ENCODE data around the gene SULT1E1. TPM values are rescaled to one million over a fixed set of nuclear protein-coding genes. Genes with fewer than 3 reads are reported as not detected.
"Not testable (repeated sequence)": the region's sequence is repeated elsewhere in the genome, so short reads cannot be mapped to it uniquely, and the experiment has no call there.

The SULT1E1 gene
- total RNA-seq, 1 donor from 2014 or later: 15.3 TPM

DNA sequence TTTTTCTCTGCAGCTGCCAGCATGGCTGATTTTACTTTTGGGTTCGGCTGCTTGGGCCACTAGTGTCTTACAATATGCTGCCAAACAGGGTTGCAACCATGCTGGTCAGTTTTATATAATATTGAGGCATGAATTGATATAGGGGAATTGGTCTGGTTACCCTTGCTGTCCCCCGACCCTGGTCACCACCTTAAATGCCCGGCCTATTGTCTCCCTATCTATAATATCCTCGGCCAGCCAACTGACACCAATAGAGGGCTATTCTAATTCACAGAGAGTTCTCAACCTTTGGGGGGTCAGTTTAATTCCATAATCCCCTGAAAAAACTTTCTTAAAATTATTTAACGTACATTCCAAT, 28.7 kb downstream of the SULT1E1 start:
- DNase-seq (ENCODE audit: low spot score, unreplicated experiment): no peak
- no peak overlapping the region for H3K27ac Mint-ChIP-seq
- peaks cover 31% of the 10 kb centered on the region for H3K4me1 Mint-ChIP-seq (ENCODE audit: low read depth)
- peaks cover 13% of the 10 kb centered on the region for H3K9me3 Mint-ChIP-seq (ENCODE audit: low read depth)
- no peaks in the 10 kb centered on the region for H3K27me3 Mint-ChIP-seq
- TF ChIP-seq CTCF (IDR thresholded peaks at IDR 0.05; ENCODE audit: unreplicated experiment): no peak
- H3K36me3 Mint-ChIP-seq (ENCODE audit: insufficient read depth): peaks cover 23% of the 10 kb centered on the region
- peak overlapping the region; percentile 67 for H3K4me3 Mint-ChIP-seq (ENCODE audit: low read depth)

DNA sequence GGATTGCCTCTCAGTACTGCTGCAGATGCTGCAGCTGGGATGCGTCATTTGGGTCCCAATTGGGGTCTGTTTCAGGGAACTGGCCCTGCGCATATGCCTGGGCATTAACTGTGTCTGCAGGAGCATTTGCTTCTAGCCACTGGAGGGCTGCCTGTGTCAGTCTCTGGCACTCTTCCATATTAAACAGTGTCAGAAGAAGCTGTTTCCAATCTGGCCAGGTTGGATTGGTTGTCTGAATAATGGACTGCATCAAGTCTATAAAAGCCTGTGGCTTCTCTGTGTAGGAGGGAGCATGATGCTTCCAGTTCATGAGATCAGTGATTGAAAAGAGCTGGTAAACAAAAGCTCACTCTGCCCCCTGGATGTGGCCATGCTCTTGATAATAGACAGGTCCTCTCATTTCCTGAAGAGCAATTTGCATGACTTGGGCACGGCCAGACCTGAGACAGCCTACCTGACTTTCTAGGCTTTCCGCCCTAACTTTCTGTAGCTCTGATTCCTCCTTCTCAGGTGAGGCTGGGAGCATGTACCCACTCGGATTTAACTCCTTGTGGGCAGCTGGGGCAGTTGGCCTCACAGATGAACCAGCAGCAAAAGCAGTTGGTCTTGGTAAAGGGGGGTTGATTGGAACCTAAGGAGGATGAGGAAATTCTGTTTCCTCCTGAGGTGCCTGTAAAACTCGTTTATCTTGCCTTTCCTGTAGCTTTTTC, 29.2 kb downstream of the SULT1E1 start:
- TF ChIP-seq CTCF (IDR thresholded peaks at IDR 0.05; ENCODE audit: unreplicated experiment): no peak
- Mint-ChIP-seq H3K27me3 (no peaks in the 10 kb centered on the region), H3K4me1 (ENCODE audit: low read depth) (peaks cover 29% of the 10 kb centered on the region), H3K9me3 (ENCODE audit: low read depth) (peaks cover 13% of the 10 kb centered on the region), H3K36me3 (ENCODE audit: insufficient read depth) (peaks cover 25% of the 10 kb centered on the region), H3K27ac (peak overlapping the region; percentile 84), H3K4me3 (ENCODE audit: low read depth) (peak overlapping the region; percentile 67)
- DNase-seq (ENCODE audit: low spot score, unreplicated experiment): no peak

- H3K4me3 Mint-ChIP-seq (ENCODE audit: low read depth): no peak overlapping the region
- no peak for DNase-seq (ENCODE audit: low spot score, unreplicated experiment)
- peaks cover 27% of the 10 kb centered on the region for H3K36me3 Mint-ChIP-seq (ENCODE audit: insufficient read depth)
- no peak for TF ChIP-seq CTCF (IDR thresholded peaks at IDR 0.05; ENCODE audit: unreplicated experiment)
- no peaks in the 10 kb centered on the region for H3K27me3 Mint-ChIP-seq
- H3K27ac Mint-ChIP-seq: no peak overlapping the region
- H3K9me3 Mint-ChIP-seq (ENCODE audit: low read depth): peaks cover 13% of the 10 kb centered on the region
- H3K4me1 Mint-ChIP-seq (ENCODE audit: low read depth): peaks cover 29% of the 10 kb centered on the region
These were observed 29.8 kb downstream of the SULT1E1 start for GRCh38 chr4:69830192-69830559.

DNA sequence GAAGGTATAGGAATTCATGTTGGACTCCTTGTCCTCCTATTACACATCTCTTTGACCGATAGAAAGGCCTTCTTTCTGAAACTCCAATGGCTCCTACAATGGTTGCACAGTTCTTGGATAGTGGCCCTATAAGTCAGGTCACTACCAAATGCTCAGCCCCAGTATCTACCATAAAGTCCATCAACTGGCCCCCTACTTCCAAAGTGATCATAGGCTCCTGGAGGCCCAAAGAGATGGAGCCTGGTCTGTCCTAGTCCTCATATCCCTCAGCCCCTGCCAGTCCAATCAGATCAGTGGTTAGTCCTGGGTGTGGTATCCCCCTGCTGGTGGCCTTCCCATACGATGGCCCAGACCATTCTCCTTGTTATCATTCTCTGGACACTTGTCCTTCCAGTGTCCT, 30.3 kb downstream of the SULT1E1 start:
- peaks cover 13% of the 10 kb centered on the region for H3K9me3 Mint-ChIP-seq (ENCODE audit: low read depth)
- TF ChIP-seq CTCF (IDR thresholded peaks at IDR 0.05; ENCODE audit: unreplicated experiment): no peak
- H3K27me3 Mint-ChIP-seq: no peaks in the 10 kb centered on the region
- no peak overlapping the region for H3K27ac Mint-ChIP-seq
- H3K4me3 Mint-ChIP-seq (ENCODE audit: low read depth): no peak overlapping the region
- H3K36me3 Mint-ChIP-seq (ENCODE audit: insufficient read depth): peaks cover 32% of the 10 kb centered on the region
- peaks cover 29% of the 10 kb centered on the region for H3K4me1 Mint-ChIP-seq (ENCODE audit: low read depth)
- DNase-seq (ENCODE audit: low spot score, unreplicated experiment): no peak

GRCh38 chr4:69828828-69829227, 31.1 kb downstream of the SULT1E1 start:
- Mint-ChIP-seq H3K4me3 (ENCODE audit: low read depth) (no peak overlapping the region), H3K27ac (no peak overlapping the region), H3K36me3 (ENCODE audit: insufficient read depth) (peaks cover 32% of the 10 kb centered on the region), H3K27me3 (no peaks in the 10 kb centered on the region), H3K4me1 (ENCODE audit: low read depth) (peaks cover 29% of the 10 kb centered on the region), H3K9me3 (ENCODE audit: low read depth) (peaks cover 14% of the 10 kb centered on the region)
- no peak for TF ChIP-seq CTCF (IDR thresholded peaks at IDR 0.05; ENCODE audit: unreplicated experiment)
- no peak for DNase-seq (ENCODE audit: low spot score, unreplicated experiment)

DNA sequence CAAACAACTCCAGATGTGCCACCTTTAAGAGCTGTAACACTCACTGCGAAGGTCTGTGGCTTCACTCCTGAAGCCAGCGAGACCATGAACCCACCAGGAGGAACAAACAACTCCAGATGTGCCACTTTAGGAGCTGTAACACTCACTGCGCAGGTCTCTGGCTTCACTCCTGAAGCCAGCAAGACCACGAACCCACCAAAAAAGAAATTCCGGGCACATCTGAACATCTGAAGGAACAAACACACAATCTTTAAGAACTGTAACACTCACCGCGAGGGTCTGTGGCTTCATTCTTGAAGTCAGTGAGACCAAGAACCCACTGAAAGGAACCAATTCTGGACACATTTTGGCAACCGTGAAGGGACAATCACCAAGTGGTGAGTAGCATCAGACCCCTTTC, 34.9 kb downstream of the SULT1E1 start:
- H3K27me3 Mint-ChIP-seq; DNase-seq (ENCODE audit: low spot score, unreplicated experiment); H3K4me3 Mint-ChIP-seq (ENCODE audit: low read depth); H3K27ac Mint-ChIP-seq: not testable (repeated sequence)
- Mint-ChIP-seq H3K9me3 (ENCODE audit: low read depth) (peaks cover 24% of the 10 kb centered on the region), H3K36me3 (ENCODE audit: insufficient read depth) (peaks cover 44% of the 10 kb centered on the region), H3K4me1 (ENCODE audit: low read depth) (peaks cover 17% of the 10 kb centered on the region)

All from progenitor cell of endocrine pancreas (in vitro differentiated cells).